ENCODE results near the gene OR2C3.
"Not testable (repeated sequence)": the region's sequence is repeated elsewhere in the genome, so short reads cannot be mapped to it uniquely, and the experiment has no call there.

Gene OR2C3

GRCh38 chr1:247539215-247539614 is 3.0 kb upstream of the OR2C3 start:
- DNase-seq (ENCODE audit: low read depth), result no peak
- no peak for TF ChIP-seq CTCF (IDR thresholded peaks at IDR 0.05; ENCODE audit: low read depth, low read length, missing control alignments)
- H3K4me3 ChIP-seq (ENCODE audit: low read depth, low read length), result no peak overlapping the region

DNA sequence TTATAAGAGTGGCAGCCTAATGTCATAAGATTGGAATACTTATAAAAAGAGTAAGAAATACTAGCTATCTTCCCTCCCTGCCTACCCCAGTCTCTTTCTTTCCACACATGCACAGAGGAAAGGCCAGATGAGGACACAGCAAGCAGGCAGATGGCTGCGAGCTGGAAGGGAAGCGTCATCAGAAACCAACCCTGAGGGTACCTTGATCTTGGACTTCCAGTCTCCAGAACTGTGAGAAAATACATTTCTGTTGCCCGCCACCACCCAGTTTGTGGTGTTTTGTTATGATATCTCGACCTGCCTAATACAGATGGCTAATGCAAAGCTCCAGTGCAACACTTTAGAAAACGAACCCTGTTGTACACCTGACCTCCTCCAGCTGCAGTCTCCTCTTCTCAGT is 2.3 kb upstream of the OR2C3 start:
- TF ChIP-seq CTCF (IDR thresholded peaks at IDR 0.05; ENCODE audit: low read depth, low read length, missing control alignments), result no peak
- H3K4me3 ChIP-seq (ENCODE audit: low read depth, low read length), result no peak overlapping the region
- DNase-seq (ENCODE audit: low read depth), result no peak

DNA sequence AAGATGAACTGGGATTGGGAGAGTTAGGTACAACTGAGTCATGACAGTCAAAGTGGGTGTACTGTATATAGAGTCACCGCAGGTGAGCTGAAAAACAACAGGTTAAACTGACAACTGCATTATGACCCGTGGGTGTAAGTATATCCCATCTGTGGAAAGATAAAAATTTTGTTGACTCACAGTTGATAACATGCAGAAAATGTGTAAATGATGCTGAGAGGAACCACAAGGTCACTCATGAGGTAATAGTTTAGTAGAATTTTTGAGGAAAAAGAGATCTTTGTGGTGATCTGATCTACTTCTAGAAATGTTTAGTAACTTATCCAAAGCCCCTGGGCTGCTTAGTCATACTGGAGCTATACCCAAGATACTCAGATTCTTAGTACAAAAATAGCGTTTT is 838 bp downstream of the OR2C3 start:
- DNase-seq (ENCODE audit: low read depth), result no peak
- no peak for TF ChIP-seq CTCF (IDR thresholded peaks at IDR 0.05; ENCODE audit: low read depth, low read length, missing control alignments)
- no peak overlapping the region for H3K4me3 ChIP-seq (ENCODE audit: low read depth, low read length)

DNA sequence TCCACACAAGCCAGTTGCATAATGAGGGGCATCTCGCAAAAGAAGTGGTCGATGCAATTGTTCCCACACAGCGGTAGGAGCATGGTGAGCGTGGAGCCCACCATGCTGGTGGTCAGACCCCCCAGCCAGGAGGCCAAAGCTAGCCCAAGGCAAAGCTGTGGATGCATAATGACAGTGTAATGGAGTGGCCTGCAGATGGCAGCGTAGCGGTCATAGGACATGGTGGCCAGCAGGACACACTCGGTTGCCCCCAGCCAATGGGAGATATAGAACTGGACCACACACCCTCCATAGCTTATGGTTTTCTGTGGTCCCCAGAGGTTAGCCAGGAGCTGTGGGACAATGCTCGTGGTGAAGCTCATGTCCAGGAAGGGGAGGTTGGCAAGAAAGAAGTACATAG is 4.3 kb downstream of the OR2C3 start:
- no peak overlapping the region for H3K4me3 ChIP-seq (ENCODE audit: low read depth, low read length)
- no peak for DNase-seq (ENCODE audit: low read depth)
- TF ChIP-seq CTCF (IDR thresholded peaks at IDR 0.05; ENCODE audit: low read depth, low read length, missing control alignments), result no peak

DNA sequence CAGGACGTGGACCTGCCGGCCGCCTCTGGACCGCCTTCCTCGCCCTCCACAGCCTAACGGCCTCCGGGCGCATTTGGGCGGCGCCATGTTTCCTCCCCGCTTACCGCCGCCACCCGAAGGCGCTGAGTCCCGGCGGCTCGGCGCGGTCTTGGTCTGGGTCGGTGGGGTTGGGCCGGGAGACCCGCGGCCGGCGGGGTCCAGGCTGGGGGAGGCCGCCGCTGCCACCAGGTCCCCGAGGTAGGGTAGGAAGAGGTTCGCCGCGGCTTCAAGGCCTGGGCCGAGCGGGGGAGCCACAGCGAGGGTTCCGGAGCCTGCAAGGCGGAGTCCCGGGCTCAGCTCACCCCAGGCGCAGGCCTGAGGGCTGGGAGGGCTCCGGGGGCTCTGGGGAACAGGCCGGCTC is 5.5 kb downstream of the OR2C3 start:
- no peak for DNase-seq (ENCODE audit: low read depth)
- no peak for TF ChIP-seq CTCF (IDR thresholded peaks at IDR 0.05; ENCODE audit: low read depth, low read length, missing control alignments)

DNA sequence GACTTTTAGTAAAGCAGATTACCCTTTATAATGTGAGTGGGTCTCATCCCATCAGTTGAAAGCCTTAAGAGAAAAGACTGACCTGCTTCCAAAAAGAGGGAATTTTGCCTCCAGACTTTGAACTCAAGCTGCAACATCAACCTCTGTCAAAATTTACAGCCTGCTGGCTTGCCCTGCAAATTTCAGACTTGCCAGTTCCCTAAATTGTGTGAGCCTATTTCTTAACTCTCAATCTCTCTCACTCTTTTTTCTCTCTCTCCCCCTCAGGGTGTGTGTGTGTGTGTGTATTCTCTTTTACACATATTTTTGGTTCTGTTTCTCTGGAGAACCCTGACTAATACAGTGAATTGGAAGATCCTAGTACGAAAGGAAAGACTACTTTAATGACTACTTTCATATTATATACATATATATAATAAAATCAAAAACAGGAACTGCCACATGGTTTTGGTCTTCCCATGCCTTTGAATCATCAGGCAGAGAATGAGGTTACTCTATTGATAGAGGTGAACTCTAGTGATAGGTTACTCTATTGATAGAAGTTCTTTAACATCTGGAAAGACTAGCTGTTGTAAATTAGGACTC is 6.4 kb downstream of the OR2C3 start:
- no peak for TF ChIP-seq CTCF (IDR thresholded peaks at IDR 0.05; ENCODE audit: low read depth, low read length, missing control alignments)
- H3K4me3 ChIP-seq (ENCODE audit: low read depth, low read length), result no peak overlapping the region
- DNase-seq (ENCODE audit: low read depth), result no peak

More for the DNA sequence above, 5.5 kb downstream of the OR2C3 start:
- H3K4me3 ChIP-seq (ENCODE audit: low read depth, low read length), result no peak overlapping the region

DNA sequence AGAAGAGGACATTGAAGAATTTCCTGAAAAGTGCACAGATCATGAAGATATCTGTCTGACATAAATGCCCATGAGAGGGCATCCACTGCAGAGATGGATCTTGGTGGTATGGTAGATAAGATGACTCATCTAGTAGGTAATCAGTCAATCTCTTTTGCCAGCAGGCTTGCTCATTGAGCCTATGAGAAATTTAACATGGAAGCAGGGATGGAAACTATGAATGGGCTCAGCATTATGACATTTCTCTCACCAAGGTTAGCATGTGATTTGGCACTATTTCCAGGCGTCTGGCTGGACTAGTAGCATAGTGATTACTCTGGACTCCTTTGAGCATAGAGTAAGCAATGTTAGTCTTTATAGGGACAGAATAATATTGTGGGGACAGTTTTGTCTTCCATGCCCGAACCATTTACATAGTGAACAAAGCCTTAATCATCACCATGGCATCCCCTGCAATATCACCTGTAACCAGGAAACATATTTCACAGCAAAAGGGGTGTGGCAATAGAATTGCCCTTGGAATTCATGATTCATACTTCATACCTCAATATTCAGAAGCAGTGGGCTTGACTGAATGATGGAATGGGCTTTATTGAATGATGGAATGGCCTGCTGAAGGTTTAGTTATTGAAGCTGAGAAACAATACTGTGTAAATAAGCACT is 7.3 kb downstream of the OR2C3 start:
- no peak for DNase-seq (ENCODE audit: low read depth)
- TF ChIP-seq CTCF (IDR thresholded peaks at IDR 0.05; ENCODE audit: low read depth, low read length, missing control alignments), result no peak
- no peak overlapping the region for H3K4me3 ChIP-seq (ENCODE audit: low read depth, low read length)

DNA sequence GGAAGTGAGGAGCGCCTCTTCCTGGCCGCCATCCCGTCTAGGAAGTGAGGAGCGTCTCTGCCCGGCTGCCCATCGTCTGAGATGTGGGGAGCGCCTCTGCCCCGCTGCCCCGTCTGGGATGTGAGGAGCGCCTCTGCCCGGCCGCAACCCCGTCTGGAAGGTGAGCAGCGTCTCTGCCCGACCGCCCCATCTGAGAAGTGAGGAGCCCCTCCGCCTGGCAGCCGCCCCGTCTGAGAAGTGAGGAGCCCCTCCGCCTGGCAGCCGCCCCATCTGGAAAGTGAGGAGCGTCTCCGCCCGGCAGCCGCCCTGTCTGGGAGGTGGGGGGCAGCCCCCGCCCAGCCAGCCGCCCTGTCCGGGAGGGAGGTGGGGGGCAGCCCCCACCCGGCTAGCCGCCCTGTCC is 14.4 kb downstream of the OR2C3 start:
- DNase-seq (ENCODE audit: low read depth); H3K4me3 ChIP-seq (ENCODE audit: low read depth, low read length): not testable (repeated sequence)
